HL-60 (cell line): ENCODE results near the gene BEND6.

Source experiments
- DNase-seq, 2 experiments: peaks; one replicate each; pipeline ENCODE4 v3.0.0-alpha.2; 2010 to 2020; ENCODE audit warnings: low read depth in 1 of 2, low spot score in 1 of 2
- H3K27ac ChIP-seq: fragments of 250-450 bp; sonication (Bioruptor Pico); replicated peaks from 2 replicates; pipeline ENCODE4 v1.5.1; 2020; ENCODE audit warnings: mild to moderate bottlenecking, moderate library complexity
- H3K27me3 ChIP-seq: fragments of 250-450 bp; sonication (Bioruptor Pico); 2 replicates; pipeline ENCODE4 v1.5.1; 2021; ENCODE audit warnings: mild to moderate bottlenecking, moderate library complexity; ENCODE audit not compliant: insufficient read depth, poor library complexity, severe bottlenecking
- H3K4me3 ChIP-seq: replicated peaks from 2 replicates; pipeline ENCODE4 v1.5.1; 2011; ENCODE audit warnings: mild to moderate bottlenecking, control low read depth, low read length; ENCODE audit not compliant: insufficient read depth
- GABPA ChIP-seq: IDR thresholded peaks from 2 replicates; pipeline ENCODE4 v1.6.1; 2012; ENCODE audit warnings: low read depth
- POLR2AphosphoS5 ChIP-seq: IDR thresholded peaks from 2 replicates; pipeline ENCODE4 v1.6.1; 2012; ENCODE audit warnings: low read depth
- SPI1 ChIP-seq: IDR thresholded peaks from 2 replicates; pipeline ENCODE4 v1.6.1; 2012; ENCODE audit warnings: low read depth, mild to moderate bottlenecking, borderline replicate concordance
- long read RNA-seq: library from polyadenylated mRNA; unstranded; transcript quantifications from one replicate; pipeline ENCODE4 v2.0.0, GENCODE V29; 2020
- TF ChIP-seq, protein P1 (sequence below): IDR thresholded peaks from one replicate; pipeline ENCODE4 v1.5.1; 2011; ENCODE audit warnings: low read length, control low read depth, inconsistent platforms; ENCODE audit not compliant: insufficient read depth
- TF ChIP-seq, protein P2 (sequence below): IDR thresholded peaks from 2 replicates; pipeline ENCODE4 v1.6.1; 2012; ENCODE audit warnings: low read depth; ENCODE audit not compliant: insufficient replicate concordance

Gene BEND6, protein sequence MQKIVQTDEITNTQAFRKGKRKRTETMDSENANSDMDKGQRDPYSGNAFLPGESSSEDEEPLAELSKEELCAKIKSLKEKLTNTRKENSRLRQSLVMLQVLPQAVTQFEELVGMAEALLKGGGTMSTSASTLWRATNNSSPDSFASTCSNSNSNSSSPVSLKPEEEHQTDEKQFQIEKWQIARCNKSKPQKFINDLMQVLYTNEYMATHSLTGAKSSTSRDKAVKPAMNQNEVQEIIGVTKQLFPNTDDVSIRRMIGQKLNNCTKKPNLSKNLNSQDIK
- long read RNA-seq, partial matches to known transcripts: 0 of 20 reads
- long read RNA-seq, other reads (novel, unspliced or antisense): 15 of 20 reads

DNA sequence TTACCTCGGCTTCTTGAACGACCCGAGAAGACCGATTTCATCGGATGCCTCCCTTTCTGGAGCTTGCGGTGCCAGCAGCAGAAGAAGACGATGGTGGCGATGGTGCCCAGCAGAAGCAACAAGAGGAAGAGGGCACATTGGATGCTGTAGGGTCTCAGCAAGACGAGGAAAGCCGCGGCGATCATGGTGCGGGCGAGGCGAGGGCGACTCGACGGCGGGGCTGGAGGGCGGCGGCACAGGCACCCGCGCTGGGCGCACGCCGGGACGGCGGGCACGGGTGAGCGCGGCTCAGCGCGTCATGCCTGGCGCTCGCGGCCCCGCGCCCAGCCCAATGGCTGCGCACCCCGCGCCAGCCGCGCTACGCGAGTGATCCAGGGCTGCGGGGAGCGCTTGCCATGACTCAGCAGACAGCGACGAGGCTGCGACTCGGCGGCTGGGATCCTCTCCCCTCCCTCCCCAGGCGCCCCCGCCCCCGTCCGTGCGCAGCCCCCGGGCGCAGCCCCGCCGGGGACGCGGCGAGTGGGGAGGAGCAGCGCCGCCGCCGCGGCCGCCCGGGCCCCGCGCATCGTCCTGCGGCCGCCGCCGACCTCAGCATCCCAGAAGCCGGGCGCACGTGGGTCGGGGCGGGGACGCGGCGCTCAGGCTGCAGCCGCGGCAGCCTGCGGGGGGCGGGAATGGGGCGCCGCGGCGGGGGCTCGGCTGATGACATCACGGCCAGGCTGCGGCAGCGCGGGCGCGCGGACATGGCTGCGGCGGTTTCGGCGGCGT, at the start of gene BEND6:
TSS of gene BEND6 (plus strand) at position 705 of the 768 bp plus-strand sequence. CDS start 26,704 bp downstream, outside the sequence.
- TF ChIP-seq, protein P1, sequence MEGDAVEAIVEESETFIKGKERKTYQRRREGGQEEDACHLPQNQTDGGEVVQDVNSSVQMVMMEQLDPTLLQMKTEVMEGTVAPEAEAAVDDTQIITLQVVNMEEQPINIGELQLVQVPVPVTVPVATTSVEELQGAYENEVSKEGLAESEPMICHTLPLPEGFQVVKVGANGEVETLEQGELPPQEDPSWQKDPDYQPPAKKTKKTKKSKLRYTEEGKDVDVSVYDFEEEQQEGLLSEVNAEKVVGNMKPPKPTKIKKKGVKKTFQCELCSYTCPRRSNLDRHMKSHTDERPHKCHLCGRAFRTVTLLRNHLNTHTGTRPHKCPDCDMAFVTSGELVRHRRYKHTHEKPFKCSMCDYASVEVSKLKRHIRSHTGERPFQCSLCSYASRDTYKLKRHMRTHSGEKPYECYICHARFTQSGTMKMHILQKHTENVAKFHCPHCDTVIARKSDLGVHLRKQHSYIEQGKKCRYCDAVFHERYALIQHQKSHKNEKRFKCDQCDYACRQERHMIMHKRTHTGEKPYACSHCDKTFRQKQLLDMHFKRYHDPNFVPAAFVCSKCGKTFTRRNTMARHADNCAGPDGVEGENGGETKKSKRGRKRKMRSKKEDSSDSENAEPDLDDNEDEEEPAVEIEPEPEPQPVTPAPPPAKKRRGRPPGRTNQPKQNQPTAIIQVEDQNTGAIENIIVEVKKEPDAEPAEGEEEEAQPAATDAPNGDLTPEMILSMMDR: no peak
- TF ChIP-seq POLR2AphosphoS5 (no peak; the same call in 1 of the 2 replicates), SPI1 (no peak), GABPA (no peak)
- TF ChIP-seq, protein P2, sequence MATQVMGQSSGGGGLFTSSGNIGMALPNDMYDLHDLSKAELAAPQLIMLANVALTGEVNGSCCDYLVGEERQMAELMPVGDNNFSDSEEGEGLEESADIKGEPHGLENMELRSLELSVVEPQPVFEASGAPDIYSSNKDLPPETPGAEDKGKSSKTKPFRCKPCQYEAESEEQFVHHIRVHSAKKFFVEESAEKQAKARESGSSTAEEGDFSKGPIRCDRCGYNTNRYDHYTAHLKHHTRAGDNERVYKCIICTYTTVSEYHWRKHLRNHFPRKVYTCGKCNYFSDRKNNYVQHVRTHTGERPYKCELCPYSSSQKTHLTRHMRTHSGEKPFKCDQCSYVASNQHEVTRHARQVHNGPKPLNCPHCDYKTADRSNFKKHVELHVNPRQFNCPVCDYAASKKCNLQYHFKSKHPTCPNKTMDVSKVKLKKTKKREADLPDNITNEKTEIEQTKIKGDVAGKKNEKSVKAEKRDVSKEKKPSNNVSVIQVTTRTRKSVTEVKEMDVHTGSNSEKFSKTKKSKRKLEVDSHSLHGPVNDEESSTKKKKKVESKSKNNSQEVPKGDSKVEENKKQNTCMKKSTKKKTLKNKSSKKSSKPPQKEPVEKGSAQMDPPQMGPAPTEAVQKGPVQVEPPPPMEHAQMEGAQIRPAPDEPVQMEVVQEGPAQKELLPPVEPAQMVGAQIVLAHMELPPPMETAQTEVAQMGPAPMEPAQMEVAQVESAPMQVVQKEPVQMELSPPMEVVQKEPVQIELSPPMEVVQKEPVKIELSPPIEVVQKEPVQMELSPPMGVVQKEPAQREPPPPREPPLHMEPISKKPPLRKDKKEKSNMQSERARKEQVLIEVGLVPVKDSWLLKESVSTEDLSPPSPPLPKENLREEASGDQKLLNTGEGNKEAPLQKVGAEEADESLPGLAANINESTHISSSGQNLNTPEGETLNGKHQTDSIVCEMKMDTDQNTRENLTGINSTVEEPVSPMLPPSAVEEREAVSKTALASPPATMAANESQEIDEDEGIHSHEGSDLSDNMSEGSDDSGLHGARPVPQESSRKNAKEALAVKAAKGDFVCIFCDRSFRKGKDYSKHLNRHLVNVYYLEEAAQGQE: no peak
- Histone ChIP-seq H3K4me3 (peak within 1 kb of the TSS; percentile 68), H3K27me3 (no peaks in the 10 kb centered on the region), H3K27ac (peak within 1 kb of the TSS; percentile 87)
- DNase-seq: peak; percentile 30 to 59

DNA sequence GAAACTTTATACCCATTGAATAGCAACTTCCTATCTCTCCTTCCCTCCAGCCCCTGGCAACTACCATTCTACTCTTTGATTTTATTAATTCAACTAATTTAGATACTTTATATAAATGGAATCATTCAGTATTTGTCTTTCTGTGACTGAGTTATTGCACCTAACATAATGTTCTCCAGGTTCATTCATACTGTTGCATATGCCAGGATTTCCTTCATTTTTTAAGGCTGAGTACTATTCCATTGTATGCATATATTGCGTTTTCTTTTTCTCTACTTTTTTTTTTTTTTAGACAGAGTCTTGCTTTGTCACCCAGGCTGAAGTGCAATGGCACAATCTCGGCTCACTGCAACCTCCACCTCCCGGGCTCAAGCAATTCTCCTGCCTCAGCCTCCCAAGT, 49.5 kb upstream of the BEND6 start:
- H3K27ac ChIP-seq: no peak overlapping the region
- TF ChIP-seq GABPA (no peak), POLR2AphosphoS5 (no peak), SPI1 (no peak)
- TF ChIP-seq, protein P2: no peak
- TF ChIP-seq, protein P1: no peak
- no peak overlapping the region for H3K4me3 ChIP-seq
- DNase-seq: no peak
- H3K27me3 ChIP-seq: no peaks in the 10 kb centered on the region

DNA sequence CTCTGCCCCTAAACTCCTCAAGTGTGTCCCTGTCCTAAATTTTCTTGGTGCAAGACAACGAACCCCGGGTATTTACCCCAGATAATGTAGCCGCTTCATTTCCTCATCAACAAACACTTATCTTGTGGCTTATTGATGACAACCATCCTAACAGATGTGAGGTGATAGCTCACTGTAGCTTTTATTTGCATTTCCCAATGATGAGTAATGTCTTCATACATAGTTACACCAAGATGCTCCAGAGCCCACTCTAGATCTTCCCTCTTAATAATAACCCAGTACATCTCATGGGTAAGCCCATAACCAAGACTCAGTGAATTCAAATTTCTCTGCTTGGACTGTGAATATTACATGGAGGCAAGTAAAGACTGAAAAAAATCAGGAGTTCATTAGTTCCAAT, 48.2 kb upstream of the BEND6 start:
- no peaks in the 10 kb centered on the region for H3K27me3 ChIP-seq
- DNase-seq: no peak
- TF ChIP-seq POLR2AphosphoS5 (no peak), GABPA (no peak)
- TF ChIP-seq, protein P1: no peak
- no peak overlapping the region for H3K4me3 ChIP-seq
- H3K27ac ChIP-seq: no peak overlapping the region
